GM12878 (cell line): ENCODE results near the gene CLTCL1. TPM values are rescaled to one million over a fixed set of nuclear protein-coding genes. Genes with fewer than 3 reads are reported as not detected.

ENCODE experiments used
- ATAC-seq: fragments of 200-7000 bp; cut with Tn5 transposase; 3 replicates; pipeline ENCODE4 v1.9.1; 2020; ENCODE audit warnings: mild to moderate bottlenecking, moderate library complexity
- BruUV-seq: library from RNA; stranded (reverse); fragments of 400-500 nt; replicated peaks from 2 replicates; lab custom pipeline; 2021; lab: Mats Ljungman, UMichigan
- CTCF ChIA-PET: fragments of 300-600 bp; sonication (Branson Sonifier 250); formaldehyde crosslinking; extraction: SDS; loops from one replicate; lab custom pipeline; 2021; ENCODE audit warnings: inconsistent platforms; lab: Yijun Ruan, JAX
- POLR2A ChIA-PET: fragments of 350-600 bp; formaldehyde crosslinking; extraction: SDS; loops from one replicate; lab custom pipeline; 2021; ENCODE audit warnings: inconsistent platforms; lab: Charles Lee
- RAD21 ChIA-PET: fragments of 300-600 bp; sonication (Branson Sonifier 250); formaldehyde crosslinking; loops from one replicate; lab custom pipeline; 2023; ENCODE audit warnings: antibody characterized with exemption; ENCODE audit not compliant: unreplicated experiment; lab: Charles Lee
- SMC1A ChIA-PET: fragments of 300-600 bp; sonication (Branson Sonifier 250); formaldehyde crosslinking; loops from one replicate; lab custom pipeline; 2023; ENCODE audit not compliant: unreplicated experiment, uncharacterized antibody; lab: Charles Lee
- DNase-seq: peaks from one replicate; pipeline ENCODE4 v3.0.0-alpha.2; 2011; ENCODE audit warnings: low read depth, low spot score
- FAIRE-seq: peaks from 3 replicates; lab custom pipeline; 2011; peaks lifted over from hg19 to GRCh38; lab: Jason Lieb, UNC
- H2AFZ ChIP-seq: 2 replicates; pipeline ENCODE4 v1.6.0; 2011; ENCODE audit warnings: low read depth, low read length, control low read depth; ENCODE audit not compliant: control insufficient read depth
- H3K27ac ChIP-seq: 2 replicates; pipeline ENCODE4 v1.5.1; 2011; ENCODE audit warnings: control low read depth; ENCODE audit not compliant: control insufficient read depth, insufficient read depth
- H3K27me3 ChIP-seq, 2 experiments: replicated peaks in 1 of 2; 2 replicates each; pipeline versions ENCODE4 v1.6.0 to v1.6.1; 2011; ENCODE audit warnings: low read length in 1 of 2; ENCODE audit not compliant: control insufficient read depth in 2 of 2, insufficient read depth in 2 of 2
- H3K36me3 ChIP-seq, 2 experiments: 2 replicates each; pipeline ENCODE4 v1.5.1; 2011; ENCODE audit warnings: low read length in 1 of 2; ENCODE audit not compliant: control insufficient read depth in 2 of 2, insufficient read depth in 2 of 2
- H3K4me1 ChIP-seq: 2 replicates; pipeline ENCODE4 v1.6.1; 2011; ENCODE audit warnings: mild to moderate bottlenecking, low read length, moderate library complexity, mixed read lengths; ENCODE audit not compliant: control insufficient read depth, insufficient read depth
- H3K4me2 ChIP-seq: 2 replicates; pipeline ENCODE4 v1.6.0; 2011; ENCODE audit warnings: control low read depth; ENCODE audit not compliant: control insufficient read depth, insufficient read depth
- H3K4me3 ChIP-seq: fragments of 200-600 bp; sonication (generic); 2 replicates; pipeline ENCODE4 v1.5.1; 2016
- H3K79me2 ChIP-seq: 2 replicates; pipeline ENCODE4 v1.6.0; 2011; ENCODE audit warnings: low read length; ENCODE audit not compliant: control insufficient read depth, insufficient read depth
- H3K9ac ChIP-seq: 2 replicates; pipeline ENCODE4 v1.8.0; 2011; ENCODE audit warnings: low read length, control low read depth, mixed read lengths; ENCODE audit not compliant: control insufficient read depth, insufficient read depth
- H3K9me3 ChIP-seq: replicated peaks from 3 replicates; pipeline ENCODE4 v1.5.1; 2011; ENCODE audit warnings: mild to moderate bottlenecking, low read length; ENCODE audit not compliant: control insufficient read depth, insufficient read depth
- H4K20me1 ChIP-seq: 2 replicates; pipeline ENCODE4 v1.6.0; 2011; ENCODE audit not compliant: control insufficient read depth, insufficient read depth
- EGR1 ChIP-seq, 2 experiments: IDR thresholded peaks; 1 replicate in 1 of 2; 2 replicates in 1 of 2; pipeline ENCODE4 v1.6.1; 2011 to 2012; ENCODE audit warnings: low read depth in 2 of 2, low read length in 2 of 2, borderline replicate concordance in 1 of 2, mild to moderate bottlenecking in 1 of 2, moderate library complexity in 1 of 2
- HSF1 ChIP-seq: fragments of 150-350 bp; IDR thresholded peaks from 2 replicates; pipeline ENCODE4 v1.6.1; 2014; ENCODE audit warnings: mild to moderate bottlenecking, low read depth, low read length
- KDM1A ChIP-seq: fragments of 200-600 bp; sonication (generic); IDR thresholded peaks from 2 replicates; pipeline ENCODE4 v1.6.1; 2016; ENCODE audit warnings: borderline replicate concordance
- PBX3 ChIP-seq: IDR thresholded peaks from 2 replicates; pipeline ENCODE4 v1.6.1; 2011; ENCODE audit warnings: mild to moderate bottlenecking, low read depth, low read length, moderate library complexity; ENCODE audit not compliant: insufficient replicate concordance
- PKNOX1 ChIP-seq: fragments of 450-650 bp; IDR thresholded peaks from 2 replicates; pipeline ENCODE4 v1.6.1; 2016; ENCODE audit warnings: mild to moderate bottlenecking
- SUPT20H ChIP-seq: IDR thresholded peaks from 2 replicates; pipeline ENCODE4 v1.6.1; 2011; ENCODE audit warnings: low read depth, mild to moderate bottlenecking, low read length, moderate library complexity, borderline replicate concordance; ENCODE audit not compliant: control insufficient read depth
- TAF1 ChIP-seq: IDR thresholded peaks from 2 replicates; pipeline ENCODE4 v1.6.1; 2011; ENCODE audit warnings: mild to moderate bottlenecking, low read depth, low read length, borderline replicate concordance
- TCF7 ChIP-seq: IDR thresholded peaks from 2 replicates; pipeline ENCODE4 v1.6.1; 2014; ENCODE audit warnings: antibody characterized with exemption, borderline replicate concordance
- WGBS: methylation state at CpG from one replicate; pipeline ENCODE4 v1.1.6; 2016; ENCODE audit warnings: low lambda C conversion rate; ENCODE audit not compliant: insufficient replicate concordance, insufficient coverage; ENCODE audit errors: missing lambda C conversion rate; 5-methylcytosine and 5-hydroxymethylcytosine counted together
- in situ Hi-C: fragments of 300-500 bp; cut with MboI; formaldehyde crosslinking; loops from 9 replicates; pipeline ENCODE4 v1.14.3; 2018; ENCODE audit warnings: mixed read lengths
- intact Hi-C: fragments of 100-400 bp; cut with micrococcal nuclease; formaldehyde crosslinking; loops from one replicate; pipeline ENCODE4 v1.14.2; 2022; ENCODE audit not compliant: unreplicated experiment
- polyA plus RNA-seq, 11 experiments: library from polyadenylated mRNA; depleted of rRNA in 4 of 11; unstranded in 6 of 11; stranded (reverse) in 5 of 11; fragments of >200 nt; fragmentation: Nextera tagmentation in 4 of 11; fragmentation: Illumina TruSeq in 1 of 11; extraction: Ambion mirVana in 4 of 11; extraction: Trizol in 1 of 11; gene quantifications; 1 replicate in 1 of 11; 2 replicates in 10 of 11; pipeline versions ENCODE4 v1.2.1 to v1.2.3, GENCODE V29; 2011 to 2016; ENCODE audit warnings: inconsistent platforms in 2 of 11, missing spikeins in 2 of 11, low read depth in 1 of 11
- total RNA-seq, 4 experiments: library from RNA; depleted of rRNA in 3 of 4; stranded (reverse); fragments of >200 nt in 3 of 4; fragmentation: Illumina TruSeq in 1 of 4; extraction: Trizol in 1 of 4; gene quantifications; 2 replicates each; pipeline versions ENCODE4 v1.2.1 to v1.2.3, GENCODE V29; 2013 to 2021

CLTCL1 gene
- total and polyA plus RNA-seq, 10 of the 15 experiments (the other 5 are each of a cell fraction or from before 2014, with no cell fraction given) = under 0.01 to 0.35 (median 0.12) TPM; not detected in 2

- H3K4me3 ChIP-seq = no peak overlapping the region
- no peak overlapping the region for H2AFZ ChIP-seq
- ATAC-seq (no peak), DNase-seq (no peak), FAIRE-seq (no peak)
- ChIA-PET CTCF (no interaction called here), SMC1A (no interaction called here), RAD21 (no interaction called here), POLR2A (no interaction called here)
- no peak overlapping the region for H3K4me2 ChIP-seq
- H3K27me3 ChIP-seq = peaks cover 0 to 5% of the 10 kb centered on the region in 2 experiments; a peak in 2 of 4 replicates
- no peaks in the 10 kb centered on the region for H4K20me1 ChIP-seq
- H3K27ac ChIP-seq = no peak overlapping the region
- no TSS peak for BruUV-seq
- H3K36me3 ChIP-seq = no peaks in the 10 kb centered on the region
- TF ChIP-seq KDM1A = no peak
- no peak for TF ChIP-seq TCF7
- no peak for TF ChIP-seq SUPT20H
- TF ChIP-seq TAF1 = no peak
- no peak for TF ChIP-seq PBX3
- H3K4me1 ChIP-seq = no peaks in the 10 kb centered on the region; the same call in 1 of the 2 replicates
- intact Hi-C loops (loop anchor here (10.0 kb wide), 1 partner anchor 52 kb away; no protein-coding TSS in a partner anchor), in situ Hi-C loops (no loop called here)
- H3K9ac ChIP-seq = no peak overlapping the region
- H3K79me2 ChIP-seq = no peaks in the 10 kb centered on the region
- no peaks in the 10 kb centered on the region for H3K9me3 ChIP-seq
- 40% methylated on average over 1 of the region's 1 CpG for WGBS
Measured at GRCh38 chr22:19213001-19213400, 78.5 kb downstream of the CLTCL1 start.

GRCh38 chr22:19212302-19212870 lies 79.1 kb downstream of the CLTCL1 start:
- ChIA-PET CTCF (interaction anchor here (0.6 to 0.7 kb wide), 2 partner anchors 26 to 474 kb away, joined by 3 to 4 read pairs; no protein-coding TSS in a partner anchor), RAD21 (no interaction called here), SMC1A (no interaction called here), POLR2A (no interaction called here)
- no peaks in the 10 kb centered on the region for H3K36me3 ChIP-seq
- ATAC-seq (no peak), DNase-seq (no peak), FAIRE-seq (no peak)
- no peaks in the 10 kb centered on the region for H3K9me3 ChIP-seq
- H3K4me2 ChIP-seq = no peak overlapping the region
- H3K79me2 ChIP-seq = no peaks in the 10 kb centered on the region
- in situ Hi-C loops (no loop called here), intact Hi-C loops (loop anchor here (10.0 kb wide), 1 partner anchor 52 kb away; no protein-coding TSS in a partner anchor)
- peaks cover 0 to 7% of the 10 kb centered on the region in 2 experiments; a peak in 2 of 4 replicates for H3K27me3 ChIP-seq
- no peaks in the 10 kb centered on the region for H3K4me1 ChIP-seq
- WGBS = 36% methylated on average over 1 of the region's 1 CpG
- H4K20me1 ChIP-seq = no peaks in the 10 kb centered on the region
- H3K4me3 ChIP-seq = no peak overlapping the region
- H3K9ac ChIP-seq = no peak overlapping the region
- H3K27ac ChIP-seq = no peak overlapping the region
- H2AFZ ChIP-seq = no peak overlapping the region
- no TSS peak for BruUV-seq
- no peak for TF ChIP-seq HSF1
- no peak for TF ChIP-seq EGR1 (IDR thresholded peaks at IDR 0.05; ENCODE audit: borderline replicate concordance in 1 of 2, low read depth in 2 of 2, low read length in 2 of 2)
- no peak for TF ChIP-seq PKNOX1
